ENCODE results near the gene NUTM2F. TPM values are rescaled to one million over a fixed set of nuclear protein-coding genes. Genes with fewer than 3 reads are reported as not detected.
"Not testable (repeated sequence)": the region's sequence is repeated elsewhere in the genome, so short reads cannot be mapped to it uniquely, and the experiment has no call there.

Gene NUTM2F, protein sequence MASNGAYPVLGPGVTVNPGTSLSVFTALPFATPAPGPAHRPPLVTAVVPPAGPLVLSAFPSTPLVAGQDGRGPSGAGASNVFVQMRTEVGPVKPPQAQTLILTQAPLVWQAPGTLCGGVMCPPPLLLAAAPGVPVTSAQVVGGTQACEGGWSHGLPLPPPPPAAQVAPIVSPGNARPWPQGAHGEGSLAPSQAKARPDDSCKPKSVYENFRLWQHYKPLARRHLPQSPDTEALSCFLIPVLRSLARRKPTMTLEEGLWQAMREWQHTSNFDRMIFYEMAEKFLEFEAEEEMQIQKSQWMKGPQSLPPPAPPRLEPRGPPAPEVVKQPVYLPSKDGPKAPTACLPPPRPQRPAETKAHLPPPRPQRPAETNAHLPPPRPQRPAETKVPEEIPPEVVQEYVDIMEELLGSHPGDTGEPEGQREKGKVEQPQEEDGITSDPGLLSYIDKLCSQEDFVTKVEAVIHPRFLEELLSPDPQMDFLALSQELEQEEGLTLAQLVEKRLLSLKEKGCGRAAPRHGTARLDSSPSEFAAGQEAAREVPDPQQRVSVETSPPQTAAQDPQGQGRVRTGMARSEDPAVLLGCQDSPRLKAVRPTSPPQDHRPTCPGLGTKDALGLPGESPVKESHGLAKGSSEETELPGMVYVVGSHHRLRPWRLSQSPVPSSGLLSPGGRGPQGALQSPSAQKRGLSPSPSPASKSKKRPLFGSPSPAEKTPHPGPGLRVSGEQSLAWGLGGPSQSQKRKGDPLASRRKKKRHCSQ
- not detected for polyA plus RNA-seq

DNA sequence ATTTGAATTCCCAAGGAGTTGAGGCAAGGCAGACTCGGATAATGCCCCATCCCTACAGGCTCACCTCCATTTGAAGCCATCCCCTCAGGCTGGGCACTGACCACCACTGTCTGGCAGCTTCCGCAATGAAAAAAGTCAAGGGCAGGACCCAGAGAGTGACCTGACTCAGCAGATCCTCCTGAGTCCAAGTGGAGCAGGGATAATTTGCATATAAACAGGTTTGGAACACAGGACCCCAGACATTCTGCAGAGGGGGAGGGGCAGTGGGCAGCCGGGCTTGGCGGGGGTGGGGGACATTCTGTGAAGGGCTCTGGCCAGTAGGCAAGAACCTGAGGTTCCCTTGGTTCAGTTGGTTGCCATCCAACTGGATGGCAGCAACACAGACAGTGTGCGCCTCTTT is at the start of gene NUTM2F:
Gene NUTM2F (minus strand): TSS at position 101 of the 400 bp plus-strand sequence. CDS start 21 bp downstream, at position 80.
- H3K4me3 ChIP-seq (ENCODE audit: low read depth in 1 of 2, low read length in 2 of 2); H3K4me1 ChIP-seq (ENCODE audit: control insufficient read depth in 2 of 2, insufficient read depth in 2 of 2, low read length in 1 of 2); H3K27me3 ChIP-seq (ENCODE audit: control insufficient read depth in 1 of 2, insufficient read depth in 2 of 2, low read length in 2 of 2); H3K36me3 ChIP-seq (ENCODE audit: control insufficient read depth in 2 of 2, insufficient read depth in 2 of 2, low read length in 1 of 2); H3K9me3 ChIP-seq (ENCODE audit: control insufficient read depth in 2 of 2, insufficient read depth in 1 of 2, low read depth in 1 of 2, low read length in 1 of 2); H3K27ac ChIP-seq (ENCODE audit: low read depth in 2 of 2, low read length in 1 of 2): not testable (repeated sequence)
- WGBS, 2 donors: 78 to 89% methylated on average over 1 to 2 of the region's 5 CpGs

DNA sequence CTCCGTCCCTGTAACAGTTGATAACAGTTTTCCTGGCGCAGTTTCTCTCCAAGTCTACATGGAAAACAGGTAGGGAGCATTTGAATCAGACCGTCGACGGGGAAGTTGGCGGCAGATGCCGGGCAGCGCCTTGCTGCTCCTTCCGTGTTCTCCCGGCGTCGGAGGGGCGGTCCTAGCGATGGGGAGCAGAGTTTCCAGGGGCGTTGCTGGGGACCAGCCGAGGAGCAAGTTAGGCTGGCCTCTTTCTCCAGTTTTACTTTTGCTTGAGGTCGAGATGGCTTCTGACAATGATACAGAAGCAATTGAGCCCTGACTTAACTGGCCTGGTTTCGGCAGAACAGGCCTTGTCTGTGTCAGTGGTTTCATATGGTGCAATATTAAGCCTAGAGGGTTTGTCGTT is 46.8 kb upstream of the NUTM2F start:
- H3K36me3 ChIP-seq (ENCODE audit: control insufficient read depth in 2 of 2, insufficient read depth in 2 of 2, low read length in 1 of 2); H3K4me1 ChIP-seq (ENCODE audit: control insufficient read depth in 2 of 2, insufficient read depth in 2 of 2, low read length in 1 of 2); H3K9me3 ChIP-seq (ENCODE audit: control insufficient read depth in 2 of 2, insufficient read depth in 1 of 2, low read depth in 1 of 2, low read length in 1 of 2); H3K27me3 ChIP-seq (ENCODE audit: control insufficient read depth in 1 of 2, insufficient read depth in 2 of 2, low read length in 2 of 2): not testable (repeated sequence)
- 0% methylated on average over 11 to 17 of the region's 19 CpGs for WGBS, 2 donors
- peak overlapping the region in 1 of 2 donors; percentile 49 for H3K27ac ChIP-seq (ENCODE audit: low read depth in 2 of 2, low read length in 1 of 2)
- peak overlapping the region; percentile 29 to 75 for H3K4me3 ChIP-seq (ENCODE audit: low read depth in 1 of 2, low read length in 2 of 2)

DNA sequence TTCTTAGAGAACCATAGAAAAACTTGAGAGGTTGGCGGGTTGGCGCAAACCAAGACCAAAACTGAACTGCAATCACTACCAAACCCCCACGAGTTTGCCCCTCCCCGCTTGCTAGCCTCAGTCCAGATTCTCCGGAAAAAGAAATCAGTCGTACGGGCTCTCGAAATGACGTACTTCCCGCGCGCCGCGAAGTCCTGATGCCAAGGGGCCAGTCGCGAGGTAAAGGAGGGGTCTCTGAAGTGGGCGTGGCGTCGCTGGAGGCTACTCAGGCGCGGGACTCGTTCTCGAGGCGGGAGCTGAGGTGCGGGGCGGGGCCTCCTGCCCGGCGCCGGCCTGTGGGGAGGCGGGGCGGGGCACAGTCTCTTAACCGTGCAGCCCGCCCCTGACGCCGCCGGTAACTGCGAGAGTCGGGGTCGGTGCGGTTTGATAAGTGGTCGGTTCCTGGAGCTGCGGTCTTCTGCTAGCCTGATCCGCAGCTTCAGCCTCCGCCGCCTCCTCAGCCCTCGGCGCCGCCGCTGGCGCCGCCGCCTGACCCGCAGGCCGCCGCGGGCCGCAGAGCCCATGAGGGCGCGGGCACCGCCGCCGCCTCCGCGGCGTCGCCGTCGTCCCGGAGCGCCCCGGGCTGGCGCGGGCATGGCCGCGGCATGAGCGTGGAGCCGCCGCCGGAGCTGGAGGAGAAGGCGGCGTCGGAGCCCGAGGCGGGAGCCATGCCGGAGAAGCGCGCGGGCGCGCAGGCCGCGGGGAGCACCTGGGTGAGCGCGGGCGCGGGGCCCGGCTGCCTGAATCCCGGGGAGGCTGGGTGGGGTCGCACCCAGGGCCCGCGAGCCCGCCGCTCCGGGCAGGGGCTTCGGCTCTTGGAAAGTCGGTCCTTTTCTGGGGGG is 46.0 kb upstream of the NUTM2F start:
- H3K27ac ChIP-seq (ENCODE audit: low read depth in 2 of 2, low read length in 1 of 2): peak overlapping the region; percentile 80 to 85

DNA sequence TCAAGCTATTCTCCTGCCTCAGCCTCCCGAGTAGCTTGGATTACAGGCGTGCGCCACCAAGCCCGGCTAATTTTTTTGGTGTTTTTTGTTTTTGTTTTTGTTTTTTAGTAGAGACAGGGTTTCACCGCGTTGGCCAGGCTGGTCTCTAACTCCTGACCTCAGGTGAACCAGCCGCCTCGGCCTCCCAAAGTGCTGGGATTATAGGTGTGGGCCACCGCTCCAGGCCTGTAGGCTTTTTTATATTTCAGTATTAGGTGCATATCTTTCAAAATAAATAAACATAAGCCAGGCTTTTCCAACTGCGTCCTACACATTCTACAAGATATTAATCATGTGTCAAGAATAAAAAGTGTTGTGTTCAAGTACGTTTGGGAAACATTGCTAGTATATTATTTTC is 45.3 kb upstream of the NUTM2F start:
- H3K4me3 ChIP-seq (ENCODE audit: low read depth in 1 of 2, low read length in 2 of 2): peak overlapping the region; percentile 64 to 75
- H3K9me3 ChIP-seq (ENCODE audit: control insufficient read depth in 2 of 2, insufficient read depth in 1 of 2, low read depth in 1 of 2, low read length in 1 of 2); H3K36me3 ChIP-seq (ENCODE audit: control insufficient read depth in 2 of 2, insufficient read depth in 2 of 2, low read length in 1 of 2); H3K4me1 ChIP-seq (ENCODE audit: control insufficient read depth in 2 of 2, insufficient read depth in 2 of 2, low read length in 1 of 2); H3K27me3 ChIP-seq (ENCODE audit: control insufficient read depth in 1 of 2, insufficient read depth in 2 of 2, low read length in 2 of 2): not testable (repeated sequence)
- 25 to 44% methylated on average over 5 to 7 of the region's 11 CpGs for WGBS, 2 donors
- peak overlapping the region; percentile 14 to 55 for H3K27ac ChIP-seq (ENCODE audit: low read depth in 2 of 2, low read length in 1 of 2)

More for the DNA sequence above, 46.0 kb upstream of the NUTM2F start:
- H3K4me1 ChIP-seq (ENCODE audit: control insufficient read depth in 2 of 2, insufficient read depth in 2 of 2, low read length in 1 of 2); H3K9me3 ChIP-seq (ENCODE audit: control insufficient read depth in 2 of 2, insufficient read depth in 1 of 2, low read depth in 1 of 2, low read length in 1 of 2); H3K27me3 ChIP-seq (ENCODE audit: control insufficient read depth in 1 of 2, insufficient read depth in 2 of 2, low read length in 2 of 2); H3K36me3 ChIP-seq (ENCODE audit: control insufficient read depth in 2 of 2, insufficient read depth in 2 of 2, low read length in 1 of 2): not testable (repeated sequence)
- WGBS, 2 donors: 0 to 1% methylated on average over 50 to 105 of the region's 106 CpGs
- H3K4me3 ChIP-seq (ENCODE audit: low read depth in 1 of 2, low read length in 2 of 2): peak overlapping the region; percentile 64 to 75

DNA sequence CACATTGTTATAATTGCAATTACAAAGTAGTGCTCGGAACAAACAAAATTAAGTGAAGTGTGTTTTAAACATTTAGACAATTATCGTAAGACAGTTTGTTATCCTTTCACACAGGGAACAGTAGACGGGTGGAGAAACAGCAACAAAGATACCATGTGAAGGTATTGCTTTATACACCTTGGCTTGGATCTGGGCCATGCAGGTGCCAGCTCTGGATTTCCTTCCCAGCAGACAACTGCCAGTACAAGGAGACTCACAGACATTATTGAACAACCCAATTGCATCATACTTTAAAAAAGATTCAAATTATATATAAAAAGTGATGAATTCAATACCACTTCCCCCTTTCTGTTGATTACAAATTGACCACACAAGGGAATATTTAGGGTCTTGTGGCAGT is 41.8 kb upstream of the NUTM2F start:
- H3K4me3 ChIP-seq (ENCODE audit: low read depth in 1 of 2, low read length in 2 of 2); H3K4me1 ChIP-seq (ENCODE audit: control insufficient read depth in 2 of 2, insufficient read depth in 2 of 2, low read length in 1 of 2); H3K36me3 ChIP-seq (ENCODE audit: control insufficient read depth in 2 of 2, insufficient read depth in 2 of 2, low read length in 1 of 2); H3K27ac ChIP-seq (ENCODE audit: low read depth in 2 of 2, low read length in 1 of 2); H3K27me3 ChIP-seq (ENCODE audit: control insufficient read depth in 1 of 2, insufficient read depth in 2 of 2, low read length in 2 of 2); H3K9me3 ChIP-seq (ENCODE audit: control insufficient read depth in 2 of 2, insufficient read depth in 1 of 2, low read depth in 1 of 2, low read length in 1 of 2): not testable (repeated sequence)
- 77 to 81% methylated on average over 3 of the region's 3 CpGs for WGBS, 2 donors

DNA sequence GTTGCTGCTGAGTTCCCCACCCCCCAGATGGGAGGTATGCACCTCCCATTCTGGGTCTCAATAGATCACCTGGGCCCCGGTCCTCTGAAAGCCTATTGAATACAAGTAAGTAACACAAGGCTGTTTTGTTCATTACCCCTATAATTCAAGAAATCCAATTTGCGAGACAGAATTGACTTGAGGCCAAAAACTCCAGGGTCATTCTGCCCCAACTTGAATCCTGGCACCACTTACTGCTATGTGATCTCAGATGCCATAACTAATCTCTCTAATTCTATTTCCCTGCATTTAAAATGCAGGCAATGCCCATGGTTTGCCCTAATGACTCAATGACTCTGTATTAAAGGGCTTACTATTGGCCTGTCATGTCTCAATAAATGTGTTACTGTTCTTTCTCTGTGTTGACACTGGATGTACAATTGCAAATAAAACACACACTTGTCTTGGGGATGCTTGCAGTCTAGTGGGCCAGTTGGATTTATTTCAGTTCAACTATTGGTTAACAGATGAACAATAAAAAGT is 35.7 kb upstream of the NUTM2F start:
- H3K4me1 ChIP-seq (ENCODE audit: control insufficient read depth in 2 of 2, insufficient read depth in 2 of 2, low read length in 1 of 2); H3K36me3 ChIP-seq (ENCODE audit: control insufficient read depth in 2 of 2, insufficient read depth in 2 of 2, low read length in 1 of 2); H3K9me3 ChIP-seq (ENCODE audit: control insufficient read depth in 2 of 2, insufficient read depth in 1 of 2, low read depth in 1 of 2, low read length in 1 of 2); H3K4me3 ChIP-seq (ENCODE audit: low read depth in 1 of 2, low read length in 2 of 2); H3K27me3 ChIP-seq (ENCODE audit: control insufficient read depth in 1 of 2, insufficient read depth in 2 of 2, low read length in 2 of 2); H3K27ac ChIP-seq (ENCODE audit: low read depth in 2 of 2, low read length in 1 of 2): not testable (repeated sequence)
- 29 to 53% methylated on average over 2 of the region's 2 CpGs for WGBS, 2 donors

DNA sequence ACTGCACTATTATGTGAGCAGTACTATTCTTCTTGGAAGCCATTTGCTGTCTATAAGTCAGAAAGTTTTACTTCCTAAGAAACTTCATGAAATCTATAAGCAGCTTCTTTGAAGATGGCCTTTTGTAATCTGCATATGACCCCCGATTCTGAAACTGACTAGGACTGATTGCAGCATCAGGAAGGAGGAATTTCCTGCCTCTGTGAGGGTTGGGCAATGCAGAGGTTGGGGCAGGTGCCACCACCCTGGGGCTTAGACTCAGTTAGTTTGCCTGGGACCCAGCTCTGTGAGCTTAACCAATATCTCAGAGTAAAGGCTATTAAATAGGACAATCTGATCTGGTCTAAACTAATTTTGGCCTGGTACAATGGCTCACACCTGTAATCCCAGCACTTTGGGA is 28.7 kb upstream of the NUTM2F start:
- WGBS, 2 donors: no CpG with 5 or more reads among the region's 1 CpG
- not testable (repeated sequence) for H3K36me3 ChIP-seq (ENCODE audit: control insufficient read depth in 2 of 2, insufficient read depth in 2 of 2, low read length in 1 of 2); H3K4me3 ChIP-seq (ENCODE audit: low read depth in 1 of 2, low read length in 2 of 2); H3K27ac ChIP-seq (ENCODE audit: low read depth in 2 of 2, low read length in 1 of 2); H3K9me3 ChIP-seq (ENCODE audit: control insufficient read depth in 2 of 2, insufficient read depth in 1 of 2, low read depth in 1 of 2, low read length in 1 of 2); H3K27me3 ChIP-seq (ENCODE audit: control insufficient read depth in 1 of 2, insufficient read depth in 2 of 2, low read length in 2 of 2); H3K4me1 ChIP-seq (ENCODE audit: control insufficient read depth in 2 of 2, insufficient read depth in 2 of 2, low read length in 1 of 2)

DNA sequence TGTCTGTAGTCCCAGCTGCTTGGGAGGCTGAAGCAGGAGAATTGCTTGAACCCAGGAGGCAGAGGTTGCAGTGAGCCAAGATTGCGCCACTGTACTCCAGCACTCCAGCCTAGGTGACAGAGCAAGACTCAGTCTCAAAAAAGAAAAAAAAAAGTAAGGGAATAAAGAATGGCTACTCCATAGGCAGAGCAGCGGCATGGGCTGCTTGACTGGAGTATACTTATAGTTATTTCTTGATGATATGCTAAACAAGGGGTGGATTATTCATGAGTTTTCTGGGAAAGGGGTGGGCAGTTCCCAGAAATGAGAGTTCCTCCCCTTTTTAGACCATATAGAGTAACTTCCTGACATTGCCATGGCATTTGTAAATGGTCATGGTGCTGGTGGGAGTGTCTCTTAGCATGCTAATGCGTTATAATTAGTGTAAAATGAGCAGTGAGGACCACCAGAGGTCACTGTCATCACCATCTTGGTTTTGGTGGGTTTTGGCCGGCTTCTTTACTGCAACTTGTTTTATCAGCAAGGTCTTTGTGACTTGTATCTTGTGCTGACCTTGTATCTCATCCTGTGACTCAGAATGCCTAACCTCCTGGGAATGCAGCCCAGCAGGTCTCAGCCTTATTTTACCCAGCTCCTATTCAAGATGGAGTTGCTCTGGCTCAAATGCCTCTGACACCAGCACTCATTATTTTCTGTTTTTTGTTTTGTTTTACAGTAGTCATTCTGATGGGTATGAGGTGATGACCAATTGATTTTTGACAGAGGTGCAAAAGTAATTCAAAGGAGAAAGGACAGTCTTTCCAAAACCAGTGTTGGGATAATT is 23.7 kb upstream of the NUTM2F start:
- WGBS, 2 donors: 95% methylated on average over 1 of the region's 4 CpGs; no CpG with 5 or more reads in 1 of the 2 donors
- not testable (repeated sequence) for H3K27me3 ChIP-seq (ENCODE audit: control insufficient read depth in 1 of 2, insufficient read depth in 2 of 2, low read length in 2 of 2); H3K4me1 ChIP-seq (ENCODE audit: control insufficient read depth in 2 of 2, insufficient read depth in 2 of 2, low read length in 1 of 2); H3K36me3 ChIP-seq (ENCODE audit: control insufficient read depth in 2 of 2, insufficient read depth in 2 of 2, low read length in 1 of 2); H3K27ac ChIP-seq (ENCODE audit: low read depth in 2 of 2, low read length in 1 of 2); H3K4me3 ChIP-seq (ENCODE audit: low read depth in 1 of 2, low read length in 2 of 2); H3K9me3 ChIP-seq (ENCODE audit: control insufficient read depth in 2 of 2, insufficient read depth in 1 of 2, low read depth in 1 of 2, low read length in 1 of 2)

DNA sequence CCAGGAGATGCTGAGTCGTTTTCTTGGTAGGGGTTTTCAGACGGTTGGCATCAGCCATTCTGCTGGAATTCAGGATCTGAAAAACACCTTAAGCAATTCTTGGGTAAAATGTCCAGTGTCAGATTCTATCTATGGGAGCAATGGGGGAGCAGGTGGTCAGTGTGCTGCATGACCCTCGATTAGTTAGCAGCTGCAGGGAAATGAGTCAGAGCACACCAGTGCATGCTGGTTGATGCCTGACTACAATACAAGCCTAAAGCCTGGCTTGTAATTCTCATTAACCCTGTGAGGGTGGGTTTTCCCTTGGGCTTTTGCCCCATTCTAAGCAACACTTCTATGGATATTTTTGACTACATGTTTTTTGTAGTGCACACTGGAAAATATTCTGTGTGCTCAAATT is 20.3 kb upstream of the NUTM2F start:
- not testable (repeated sequence) for H3K27ac ChIP-seq (ENCODE audit: low read depth in 2 of 2, low read length in 1 of 2); H3K27me3 ChIP-seq (ENCODE audit: control insufficient read depth in 1 of 2, insufficient read depth in 2 of 2, low read length in 2 of 2); H3K36me3 ChIP-seq (ENCODE audit: control insufficient read depth in 2 of 2, insufficient read depth in 2 of 2, low read length in 1 of 2); H3K9me3 ChIP-seq (ENCODE audit: control insufficient read depth in 2 of 2, insufficient read depth in 1 of 2, low read depth in 1 of 2, low read length in 1 of 2); H3K4me3 ChIP-seq (ENCODE audit: low read depth in 1 of 2, low read length in 2 of 2); H3K4me1 ChIP-seq (ENCODE audit: control insufficient read depth in 2 of 2, insufficient read depth in 2 of 2, low read length in 1 of 2)
- no CpG with 5 or more reads among the region's 3 CpGs for WGBS, 2 donors

Data from esophagus (tissue), 2 donors.